ENCODE measurements around the gene KIRREL3. TPM values are rescaled to one million over a fixed set of nuclear protein-coding genes. Genes with fewer than 3 reads are reported as not detected.

Gene KIRREL3
- total and polyA plus RNA-seq, 12 donors, result 0.13 to 0.58 (median 0.30) TPM

GRCh38 chr11:126880872-126881271 is 119.7 kb downstream of the KIRREL3 start:
- H3K27me3 ChIP-seq, result peaks cover 0 to 25% (median 7%) of the 10 kb centered on the region in 7 donors
- H3K9me3 ChIP-seq, result no peaks in the 10 kb centered on the region
- no peaks in the 10 kb centered on the region for H3K4me1 ChIP-seq
- H3K27ac ChIP-seq, result no peak overlapping the region
- intact Hi-C loops (cut with DNase I), result no loop called here
- 55 to 61% methylated on average over 5 of the region's 5 CpGs for WGBS, 2 donors
- TF ChIP-seq CTCF (IDR thresholded peaks at IDR 0.05), result no peak
- no peak overlapping the region for H3K4me3 ChIP-seq
- ATAC-seq (no peak), DNase-seq (no peak)
- H3K36me3 ChIP-seq, result no peaks in the 10 kb centered on the region

GRCh38 chr11:126879516-126879915 is 121.1 kb downstream of the KIRREL3 start:
- no peak for TF ChIP-seq CTCF (IDR thresholded peaks at IDR 0.05)
- intact Hi-C loops (cut with DNase I), result no loop called here
- H3K4me1 ChIP-seq, result no peaks in the 10 kb centered on the region
- DNase-seq (no peak), ATAC-seq (no peak)
- no peak overlapping the region for H3K4me3 ChIP-seq
- no peaks in the 10 kb centered on the region for H3K9me3 ChIP-seq
- no peak overlapping the region for H3K27ac ChIP-seq
- no peaks in the 10 kb centered on the region for H3K36me3 ChIP-seq
- H3K27me3 ChIP-seq, result peaks cover 0 to 31% (median 11%) of the 10 kb centered on the region in 7 donors

GRCh38 chr11:126878913-126879482 is 121.6 kb downstream of the KIRREL3 start:
- Histone ChIP-seq H3K4me1 (no peaks in the 10 kb centered on the region), H3K27ac (no peak overlapping the region), H3K36me3 (no peaks in the 10 kb centered on the region), H3K9me3 (no peaks in the 10 kb centered on the region), H3K27me3 (peaks cover 0 to 33% (median 13%) of the 10 kb centered on the region in 7 donors), H3K4me3 (no peak overlapping the region)
- ATAC-seq (no peak), DNase-seq (no peak)
- TF ChIP-seq CTCF (IDR thresholded peaks at IDR 0.05), result no peak
- intact Hi-C loops (cut with DNase I), result no loop called here
- WGBS, 2 donors, result 63 to 64% methylated on average over 7 of the region's 7 CpGs

- no peak for ATAC-seq
- H3K4me3 ChIP-seq, result no peak overlapping the region
- intact Hi-C loops (cut with DNase I), result no loop called here
- DNase-seq, result no peak
- no peaks in the 10 kb centered on the region for H3K9me3 ChIP-seq
- H3K36me3 ChIP-seq, result no peaks in the 10 kb centered on the region
- TF ChIP-seq CTCF (IDR thresholded peaks at IDR 0.05), result no peak
- no peak overlapping the region for H3K27ac ChIP-seq
- peaks cover 0 to 32% (median 16%) of the 10 kb centered on the region in 7 donors for H3K27me3 ChIP-seq
- WGBS, 2 donors, result 49% methylated on average over 5 of the region's 5 CpGs
- H3K4me1 ChIP-seq, result no peaks in the 10 kb centered on the region
These were observed 125.7 kb downstream of the KIRREL3 start for GRCh38 chr11:126874831-126875230.
